HEK293 (cell line): ENCODE data around the gene AMZ1.

Experiments used
- EGR2 ChIP-seq: fragments of 450-650 bp; formaldehyde crosslinking; IDR thresholded peaks from 2 replicates; pipeline ENCODE4 v1.5.1; 2016; ENCODE audit warnings: low read depth, missing biosample characterization, missing genetic modification characterization
- GLI2 ChIP-seq: fragments of 450-650 bp; formaldehyde crosslinking; IDR thresholded peaks from 2 replicates; pipeline ENCODE4; 2017; ENCODE audit warnings: missing biosample characterization, missing genetic modification characterization, low read depth, borderline replicate concordance
- GLI4 ChIP-seq: fragments of 450-650 bp; formaldehyde crosslinking; IDR thresholded peaks from 2 replicates; pipeline ENCODE4 v1.5.1; 2016; ENCODE audit warnings: missing biosample characterization, missing genetic modification characterization
- KLF10 ChIP-seq: fragments of 450-650 bp; IDR thresholded peaks from 2 replicates; pipeline ENCODE4 v1.5.1; 2018; ENCODE audit warnings: missing biosample characterization, mild to moderate bottlenecking, missing genetic modification characterization
- KLF8 ChIP-seq: fragments of 450-650 bp; formaldehyde crosslinking; IDR thresholded peaks from 2 replicates; pipeline ENCODE4 v1.5.1; 2016; ENCODE audit warnings: missing biosample characterization, missing genetic modification characterization
- MYNN ChIP-seq: fragments of 450-650 bp; formaldehyde crosslinking; IDR thresholded peaks from 2 replicates; pipeline ENCODE4 v1.5.1; 2016; ENCODE audit warnings: missing biosample characterization, missing genetic modification characterization, borderline replicate concordance
- SCRT2 ChIP-seq: fragments of 450-650 bp; formaldehyde crosslinking; IDR thresholded peaks from 2 replicates; pipeline ENCODE4 v1.5.1; 2016; ENCODE audit warnings: missing biosample characterization, missing genetic modification characterization
- ZBTB1 ChIP-seq: fragments of 450-650 bp; formaldehyde crosslinking; IDR thresholded peaks from 2 replicates; pipeline ENCODE4 v1.5.1; 2016; ENCODE audit warnings: missing biosample characterization, missing genetic modification characterization
- ZNF10 ChIP-seq: fragments of 450-650 bp; formaldehyde crosslinking; IDR thresholded peaks from 2 replicates; pipeline ENCODE4 v1.5.1; 2017; ENCODE audit warnings: missing biosample characterization, missing genetic modification characterization
- ZNF202 ChIP-seq: fragments of 450-650 bp; formaldehyde crosslinking; IDR thresholded peaks from 2 replicates; pipeline ENCODE4 v1.5.1; 2016; ENCODE audit warnings: missing biosample characterization, missing genetic modification characterization, borderline replicate concordance
- ZNF266 ChIP-seq: fragments of 450-650 bp; formaldehyde crosslinking; IDR thresholded peaks from 2 replicates; pipeline ENCODE4 v1.5.1; 2016; ENCODE audit warnings: missing biosample characterization, missing genetic modification characterization, low read depth
- ZNF292 ChIP-seq: fragments of 450-650 bp; formaldehyde crosslinking; IDR thresholded peaks from 2 replicates; pipeline ENCODE4 v1.5.1; 2016; ENCODE audit warnings: low read depth, missing biosample characterization, missing genetic modification characterization, borderline replicate concordance
- ZNF311 ChIP-seq: fragments of 450-650 bp; formaldehyde crosslinking; IDR thresholded peaks from 2 replicates; pipeline ENCODE4 v1.5.1; 2017; ENCODE audit warnings: missing biosample characterization, missing genetic modification characterization, borderline replicate concordance
- ZNF37A ChIP-seq: fragments of 450-650 bp; IDR thresholded peaks from 2 replicates; pipeline ENCODE4 v1.5.1; 2018; ENCODE audit warnings: missing biosample characterization, missing genetic modification characterization
- ZNF391 ChIP-seq: fragments of 450-650 bp; formaldehyde crosslinking; IDR thresholded peaks from 2 replicates; pipeline ENCODE4 v1.5.1; 2016; ENCODE audit warnings: low read depth, missing biosample characterization, missing genetic modification characterization, borderline replicate concordance
- ZNF423 ChIP-seq: fragments of 450-650 bp; formaldehyde crosslinking; IDR thresholded peaks from 2 replicates; pipeline ENCODE4 v1.5.1; 2016; ENCODE audit warnings: missing biosample characterization, missing genetic modification characterization
- ZNF544 ChIP-seq: fragments of 450-650 bp; formaldehyde crosslinking; IDR thresholded peaks from 2 replicates; pipeline ENCODE4 v1.5.0; 2017; ENCODE audit warnings: missing biosample characterization, missing genetic modification characterization
- ZNF558 ChIP-seq: fragments of 450-650 bp; formaldehyde crosslinking; IDR thresholded peaks from 2 replicates; pipeline ENCODE4 v1.5.1; 2016; ENCODE audit warnings: missing biosample characterization, missing genetic modification characterization
- ZNF610 ChIP-seq: fragments of 450-650 bp; formaldehyde crosslinking; IDR thresholded peaks from 2 replicates; pipeline ENCODE4 v1.5.1; 2016; ENCODE audit warnings: missing biosample characterization, missing genetic modification characterization, borderline replicate concordance
- ZNF621 ChIP-seq: fragments of 450-650 bp; formaldehyde crosslinking; IDR thresholded peaks from 2 replicates; pipeline ENCODE4 v1.5.1; 2017; ENCODE audit warnings: missing biosample characterization, missing genetic modification characterization
- ZNF626 ChIP-seq: fragments of 450-650 bp; sonication (Bioruptor Pico); formaldehyde crosslinking; IDR thresholded peaks from 2 replicates; pipeline ENCODE4 v1.5.1; 2018; ENCODE audit warnings: missing biosample characterization, missing genetic modification characterization, inconsistent platforms
- ZNF76 ChIP-seq: fragments of 450-650 bp; formaldehyde crosslinking; IDR thresholded peaks from 2 replicates; pipeline ENCODE4; 2016; ENCODE audit warnings: low read depth, missing biosample characterization, missing genetic modification characterization, borderline replicate concordance
- ZNF792 ChIP-seq: fragments of 450-650 bp; formaldehyde crosslinking; IDR thresholded peaks from 2 replicates; pipeline ENCODE4 v1.5.1; 2016; ENCODE audit warnings: missing biosample characterization, missing genetic modification characterization
- ZNF830 ChIP-seq: fragments of 450-650 bp; IDR thresholded peaks from 2 replicates; pipeline ENCODE4 v1.5.0; 2018; ENCODE audit warnings: missing biosample characterization, missing genetic modification characterization, low read depth, mild to moderate bottlenecking, moderate library complexity
- ZSCAN23 ChIP-seq: fragments of 450-650 bp; formaldehyde crosslinking; IDR thresholded peaks from 2 replicates; pipeline ENCODE4 v1.5.1; 2016; ENCODE audit warnings: missing biosample characterization, missing genetic modification characterization
- TF ChIP-seq, protein P1 (sequence below): fragments of 450-650 bp; formaldehyde crosslinking; IDR thresholded peaks from 2 replicates; pipeline ENCODE4 v1.5.1; 2016; ENCODE audit warnings: missing biosample characterization, missing genetic modification characterization, borderline replicate concordance
- TF ChIP-seq, protein P2 (sequence below): fragments of 450-650 bp; IDR thresholded peaks from 2 replicates; pipeline ENCODE4 v1.5.1; 2018; ENCODE audit warnings: missing biosample characterization, missing genetic modification characterization
- TF ChIP-seq, protein P3 (sequence below): fragments of 450-650 bp; formaldehyde crosslinking; IDR thresholded peaks from 2 replicates; pipeline ENCODE4 v1.5.1; 2016; ENCODE audit warnings: missing biosample characterization, missing genetic modification characterization
- TF ChIP-seq, protein P4 (sequence below): fragments of 450-650 bp; formaldehyde crosslinking; IDR thresholded peaks from 2 replicates; pipeline ENCODE4 v1.5.1; 2016; ENCODE audit warnings: missing biosample characterization, missing genetic modification characterization, borderline replicate concordance
- TF ChIP-seq, protein P5 (sequence below): fragments of 450-650 bp; formaldehyde crosslinking; IDR thresholded peaks from 2 replicates; pipeline ENCODE4 v1.5.1; 2016; ENCODE audit warnings: missing biosample characterization, missing genetic modification characterization

AMZ1 gene

DNA sequence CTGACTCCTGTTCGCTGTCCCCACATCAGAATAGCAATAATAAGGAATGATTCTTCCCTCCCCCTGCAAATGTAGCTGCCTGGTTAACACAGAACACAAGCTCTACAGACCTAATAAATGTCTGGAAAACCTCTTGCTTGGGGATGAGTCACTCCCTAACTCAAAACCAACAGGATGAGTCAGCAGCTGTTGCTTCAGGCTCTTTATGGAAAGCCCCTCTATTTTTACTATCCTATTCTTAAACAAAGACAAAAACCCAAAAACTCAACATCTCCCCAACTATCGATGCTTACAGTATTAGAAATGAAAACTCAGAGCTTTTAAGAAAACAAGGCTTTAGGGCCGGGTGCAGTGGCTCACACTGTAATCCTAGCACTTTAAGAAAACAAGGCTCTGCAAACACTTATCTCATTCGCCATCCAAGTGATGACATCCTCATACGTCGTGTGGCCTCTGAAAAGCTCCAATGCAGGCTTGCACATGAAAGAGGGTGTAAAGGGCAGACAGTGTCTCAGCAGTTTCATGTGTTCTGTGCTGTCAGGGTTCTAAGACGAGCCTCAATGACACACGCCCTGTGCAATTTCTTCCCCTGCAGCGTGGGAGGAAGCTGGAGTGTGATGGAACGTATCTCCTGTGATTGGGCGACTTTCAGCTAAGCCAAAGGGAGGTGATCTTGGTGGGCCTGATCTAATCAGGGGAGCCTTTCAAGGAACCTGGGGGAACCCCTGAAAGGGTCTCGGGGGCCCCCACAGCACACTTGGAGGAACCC lies 70.1 kb downstream of the AMZ1 start (continued):
- TF ChIP-seq, protein P1, sequence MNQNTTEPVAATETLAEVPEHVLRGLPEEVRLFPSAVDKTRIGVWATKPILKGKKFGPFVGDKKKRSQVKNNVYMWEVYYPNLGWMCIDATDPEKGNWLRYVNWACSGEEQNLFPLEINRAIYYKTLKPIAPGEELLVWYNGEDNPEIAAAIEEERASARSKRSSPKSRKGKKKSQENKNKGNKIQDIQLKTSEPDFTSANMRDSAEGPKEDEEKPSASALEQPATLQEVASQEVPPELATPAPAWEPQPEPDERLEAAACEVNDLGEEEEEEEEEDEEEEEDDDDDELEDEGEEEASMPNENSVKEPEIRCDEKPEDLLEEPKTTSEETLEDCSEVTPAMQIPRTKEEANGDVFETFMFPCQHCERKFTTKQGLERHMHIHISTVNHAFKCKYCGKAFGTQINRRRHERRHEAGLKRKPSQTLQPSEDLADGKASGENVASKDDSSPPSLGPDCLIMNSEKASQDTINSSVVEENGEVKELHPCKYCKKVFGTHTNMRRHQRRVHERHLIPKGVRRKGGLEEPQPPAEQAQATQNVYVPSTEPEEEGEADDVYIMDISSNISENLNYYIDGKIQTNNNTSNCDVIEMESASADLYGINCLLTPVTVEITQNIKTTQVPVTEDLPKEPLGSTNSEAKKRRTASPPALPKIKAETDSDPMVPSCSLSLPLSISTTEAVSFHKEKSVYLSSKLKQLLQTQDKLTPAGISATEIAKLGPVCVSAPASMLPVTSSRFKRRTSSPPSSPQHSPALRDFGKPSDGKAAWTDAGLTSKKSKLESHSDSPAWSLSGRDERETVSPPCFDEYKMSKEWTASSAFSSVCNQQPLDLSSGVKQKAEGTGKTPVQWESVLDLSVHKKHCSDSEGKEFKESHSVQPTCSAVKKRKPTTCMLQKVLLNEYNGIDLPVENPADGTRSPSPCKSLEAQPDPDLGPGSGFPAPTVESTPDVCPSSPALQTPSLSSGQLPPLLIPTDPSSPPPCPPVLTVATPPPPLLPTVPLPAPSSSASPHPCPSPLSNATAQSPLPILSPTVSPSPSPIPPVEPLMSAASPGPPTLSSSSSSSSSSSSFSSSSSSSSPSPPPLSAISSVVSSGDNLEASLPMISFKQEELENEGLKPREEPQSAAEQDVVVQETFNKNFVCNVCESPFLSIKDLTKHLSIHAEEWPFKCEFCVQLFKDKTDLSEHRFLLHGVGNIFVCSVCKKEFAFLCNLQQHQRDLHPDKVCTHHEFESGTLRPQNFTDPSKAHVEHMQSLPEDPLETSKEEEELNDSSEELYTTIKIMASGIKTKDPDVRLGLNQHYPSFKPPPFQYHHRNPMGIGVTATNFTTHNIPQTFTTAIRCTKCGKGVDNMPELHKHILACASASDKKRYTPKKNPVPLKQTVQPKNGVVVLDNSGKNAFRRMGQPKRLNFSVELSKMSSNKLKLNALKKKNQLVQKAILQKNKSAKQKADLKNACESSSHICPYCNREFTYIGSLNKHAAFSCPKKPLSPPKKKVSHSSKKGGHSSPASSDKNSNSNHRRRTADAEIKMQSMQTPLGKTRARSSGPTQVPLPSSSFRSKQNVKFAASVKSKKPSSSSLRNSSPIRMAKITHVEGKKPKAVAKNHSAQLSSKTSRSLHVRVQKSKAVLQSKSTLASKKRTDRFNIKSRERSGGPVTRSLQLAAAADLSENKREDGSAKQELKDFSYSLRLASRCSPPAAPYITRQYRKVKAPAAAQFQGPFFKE, result no peak
- TF ChIP-seq SCRT2 (peak; percentile 98), MYNN (tag by site-specific recombination) (no peak), GLI4 (tag by site-specific recombination) (no peak), EGR2 (no peak), ZNF311 (tag by site-specific recombination) (no peak), ZNF292 (tag by site-specific recombination) (no peak), ZNF621 (tag by site-specific recombination) (no peak), ZNF544 (tag by site-specific recombination) (no peak), ZNF76 (no peak), ZBTB1 (tag by site-specific recombination) (no peak), ZSCAN23 (tag by site-specific recombination) (no peak), ZNF37A (tag by site-specific recombination) (no peak), KLF8 (tag by site-specific recombination) (0 out of 2 replicates have a peak, but pooled peaks have one; percentile 23), GLI2 (tag by site-specific recombination) (no peak), ZNF626 (no peak), ZNF610 (no peak), ZNF391 (tag by site-specific recombination) (no peak), KLF10 (tag by site-specific recombination) (peak; percentile 65), ZNF10 (tag by site-specific recombination) (peak; percentile 98), ZNF423 (tag by site-specific recombination) (no peak), ZNF558 (tag by site-specific recombination) (peak; percentile 47; the same call in 1 of the 2 replicates), ZNF202 (tag by site-specific recombination) (no peak), ZNF830 (tag by site-specific recombination) (no peak), ZNF792 (tag by site-specific recombination) (no peak), ZNF266 (tag by site-specific recombination) (no peak)
- TF ChIP-seq, protein P2, sequence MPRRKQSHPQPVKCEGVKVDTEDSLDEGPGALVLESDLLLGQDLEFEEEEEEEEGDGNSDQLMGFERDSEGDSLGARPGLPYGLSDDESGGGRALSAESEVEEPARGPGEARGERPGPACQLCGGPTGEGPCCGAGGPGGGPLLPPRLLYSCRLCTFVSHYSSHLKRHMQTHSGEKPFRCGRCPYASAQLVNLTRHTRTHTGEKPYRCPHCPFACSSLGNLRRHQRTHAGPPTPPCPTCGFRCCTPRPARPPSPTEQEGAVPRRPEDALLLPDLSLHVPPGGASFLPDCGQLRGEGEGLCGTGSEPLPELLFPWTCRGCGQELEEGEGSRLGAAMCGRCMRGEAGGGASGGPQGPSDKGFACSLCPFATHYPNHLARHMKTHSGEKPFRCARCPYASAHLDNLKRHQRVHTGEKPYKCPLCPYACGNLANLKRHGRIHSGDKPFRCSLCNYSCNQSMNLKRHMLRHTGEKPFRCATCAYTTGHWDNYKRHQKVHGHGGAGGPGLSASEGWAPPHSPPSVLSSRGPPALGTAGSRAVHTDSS, result no peak
- TF ChIP-seq, protein P3, sequence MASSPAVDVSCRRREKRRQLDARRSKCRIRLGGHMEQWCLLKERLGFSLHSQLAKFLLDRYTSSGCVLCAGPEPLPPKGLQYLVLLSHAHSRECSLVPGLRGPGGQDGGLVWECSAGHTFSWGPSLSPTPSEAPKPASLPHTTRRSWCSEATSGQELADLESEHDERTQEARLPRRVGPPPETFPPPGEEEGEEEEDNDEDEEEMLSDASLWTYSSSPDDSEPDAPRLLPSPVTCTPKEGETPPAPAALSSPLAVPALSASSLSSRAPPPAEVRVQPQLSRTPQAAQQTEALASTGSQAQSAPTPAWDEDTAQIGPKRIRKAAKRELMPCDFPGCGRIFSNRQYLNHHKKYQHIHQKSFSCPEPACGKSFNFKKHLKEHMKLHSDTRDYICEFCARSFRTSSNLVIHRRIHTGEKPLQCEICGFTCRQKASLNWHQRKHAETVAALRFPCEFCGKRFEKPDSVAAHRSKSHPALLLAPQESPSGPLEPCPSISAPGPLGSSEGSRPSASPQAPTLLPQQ (tag by site-specific recombination), result no peak
- TF ChIP-seq, protein P4, sequence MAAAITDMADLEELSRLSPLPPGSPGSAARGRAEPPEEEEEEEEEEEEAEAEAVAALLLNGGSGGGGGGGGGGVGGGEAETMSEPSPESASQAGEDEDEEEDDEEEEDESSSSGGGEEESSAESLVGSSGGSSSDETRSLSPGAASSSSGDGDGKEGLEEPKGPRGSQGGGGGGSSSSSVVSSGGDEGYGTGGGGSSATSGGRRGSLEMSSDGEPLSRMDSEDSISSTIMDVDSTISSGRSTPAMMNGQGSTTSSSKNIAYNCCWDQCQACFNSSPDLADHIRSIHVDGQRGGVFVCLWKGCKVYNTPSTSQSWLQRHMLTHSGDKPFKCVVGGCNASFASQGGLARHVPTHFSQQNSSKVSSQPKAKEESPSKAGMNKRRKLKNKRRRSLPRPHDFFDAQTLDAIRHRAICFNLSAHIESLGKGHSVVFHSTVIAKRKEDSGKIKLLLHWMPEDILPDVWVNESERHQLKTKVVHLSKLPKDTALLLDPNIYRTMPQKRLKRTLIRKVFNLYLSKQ (tag by site-specific recombination), result no peak
- TF ChIP-seq, protein P5, sequence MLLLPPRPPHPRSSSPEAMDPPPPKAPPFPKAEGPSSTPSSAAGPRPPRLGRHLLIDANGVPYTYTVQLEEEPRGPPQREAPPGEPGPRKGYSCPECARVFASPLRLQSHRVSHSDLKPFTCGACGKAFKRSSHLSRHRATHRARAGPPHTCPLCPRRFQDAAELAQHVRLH (tag by site-specific recombination), result no peak
